ENCODE results near the gene NUDT22.
"Not testable (repeated sequence)": the region's sequence is repeated elsewhere in the genome, so short reads cannot be mapped to it uniquely, and the experiment has no call there.

NUDT22 gene

GRCh38 chr11:64245401-64245796 is 19.3 kb downstream of the NUDT22 start:
- DNase-seq, result no peak

GRCh38 chr11:64245797-64246620 is 19.9 kb downstream of the NUDT22 start:
- DNase-seq, result no peak

DNA sequence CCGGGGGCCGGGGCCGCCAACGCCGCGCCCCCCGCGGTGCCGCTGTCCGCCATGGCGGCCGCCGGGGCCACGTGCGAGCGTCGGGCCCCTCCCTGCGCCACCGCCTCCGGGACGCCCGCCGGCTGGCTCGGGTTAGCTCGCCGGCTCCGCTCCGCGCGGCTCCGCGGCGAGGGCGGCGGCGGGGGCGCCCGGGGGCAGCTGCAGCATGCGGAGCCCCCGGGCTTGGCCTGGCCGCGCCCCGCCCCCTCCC is 20.5 kb downstream of the NUDT22 start:
- not testable (repeated sequence) for DNase-seq

DNA sequence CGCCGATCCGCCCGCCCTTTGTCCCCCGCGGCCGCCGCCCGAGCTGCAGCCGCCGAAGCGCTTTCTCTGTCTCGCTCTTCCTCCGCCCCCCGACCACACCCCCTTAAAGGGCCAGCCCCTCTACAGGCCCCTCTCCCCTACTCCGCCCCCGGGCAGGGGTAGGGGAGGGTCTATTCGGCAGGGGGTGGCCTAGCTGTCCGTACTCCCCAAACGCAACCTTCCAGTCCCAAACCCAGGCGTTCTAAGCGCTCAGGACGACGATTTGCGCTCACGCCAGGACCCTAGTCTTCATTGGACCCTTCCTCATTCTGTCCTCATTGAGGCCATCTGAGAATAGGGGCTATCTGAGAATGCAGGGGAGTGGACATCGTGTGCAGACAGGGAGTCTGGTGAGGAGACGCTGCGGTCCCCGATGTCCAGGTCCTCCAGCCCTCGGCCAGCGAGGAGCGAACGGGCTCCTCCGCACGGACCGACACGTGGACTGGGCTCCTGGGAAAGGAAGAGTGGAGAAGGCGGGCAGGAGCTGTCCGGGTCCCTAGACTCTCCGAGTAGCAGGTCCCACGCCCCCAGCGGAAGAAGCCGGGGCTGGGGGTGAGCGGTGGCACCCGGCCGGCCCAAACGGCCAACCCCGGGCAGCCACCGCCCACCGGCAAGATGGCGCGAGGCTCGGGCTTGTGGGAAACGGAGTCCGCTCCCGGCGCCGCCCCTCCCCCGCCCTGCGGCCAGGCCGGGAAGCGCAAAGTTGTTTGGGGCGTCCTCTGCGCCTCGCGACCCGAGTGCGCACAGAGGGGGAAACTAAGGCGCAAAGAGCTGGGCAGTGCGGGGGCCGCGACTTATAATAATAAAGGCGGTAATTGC is 21.0 kb downstream of the NUDT22 start, which contains the start of gene PPP1R14B:
PPP1R14B (minus strand) TSS at position 73 of the 858 bp plus-strand sequence. CDS start 270 bp downstream, outside the sequence.
- DNase-seq, result no peak

- DNase-seq, result no peak
These were observed 21.9 kb downstream of the NUDT22 start for GRCh38 chr11:64247729-64248531.

DNA sequence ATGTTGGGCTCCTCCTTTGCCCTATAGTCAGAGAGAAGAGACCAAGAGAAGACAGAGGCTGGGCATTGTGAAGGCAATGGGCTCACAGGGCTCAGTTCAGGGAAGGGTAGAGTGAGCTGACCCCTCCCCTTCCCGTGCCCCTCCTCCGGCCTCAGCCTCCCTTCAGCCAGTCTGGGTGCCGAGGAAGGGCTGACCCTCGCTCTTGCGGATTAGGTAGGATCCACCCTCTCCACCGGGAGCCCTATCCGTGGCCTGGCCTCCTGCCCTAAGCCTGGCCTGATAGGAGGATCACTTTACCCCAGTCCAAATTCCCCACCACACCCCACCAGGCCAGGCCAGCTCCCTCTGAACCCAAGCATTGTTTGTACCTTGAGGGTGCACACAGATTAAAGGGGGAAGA is 22.5 kb downstream of the NUDT22 start:
- no peak for DNase-seq

DNA sequence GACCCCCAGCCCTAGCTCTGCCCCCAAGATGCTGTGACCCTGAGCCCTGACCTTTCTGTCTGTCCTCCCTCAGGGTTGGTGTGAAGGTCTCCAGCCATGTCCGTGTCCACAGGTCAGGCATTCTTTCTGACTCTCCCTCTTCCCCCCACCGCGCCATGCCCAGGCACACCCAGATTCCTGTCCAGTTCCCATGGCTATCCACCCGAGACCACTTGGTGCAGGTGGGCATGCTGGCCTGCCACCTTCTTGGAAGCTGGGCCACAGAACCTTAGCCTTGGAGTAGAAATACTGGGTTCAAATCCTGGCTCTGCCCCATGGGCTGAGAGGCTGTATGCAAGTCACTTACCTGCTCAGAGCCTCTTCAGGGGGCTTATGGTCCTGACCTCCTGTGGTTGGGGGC is 23.0 kb downstream of the NUDT22 start:
- DNase-seq, result no peak

GRCh38 chr11:64249563-64250414 is 23.7 kb downstream of the NUDT22 start:
- DNase-seq, result no peak

DNA sequence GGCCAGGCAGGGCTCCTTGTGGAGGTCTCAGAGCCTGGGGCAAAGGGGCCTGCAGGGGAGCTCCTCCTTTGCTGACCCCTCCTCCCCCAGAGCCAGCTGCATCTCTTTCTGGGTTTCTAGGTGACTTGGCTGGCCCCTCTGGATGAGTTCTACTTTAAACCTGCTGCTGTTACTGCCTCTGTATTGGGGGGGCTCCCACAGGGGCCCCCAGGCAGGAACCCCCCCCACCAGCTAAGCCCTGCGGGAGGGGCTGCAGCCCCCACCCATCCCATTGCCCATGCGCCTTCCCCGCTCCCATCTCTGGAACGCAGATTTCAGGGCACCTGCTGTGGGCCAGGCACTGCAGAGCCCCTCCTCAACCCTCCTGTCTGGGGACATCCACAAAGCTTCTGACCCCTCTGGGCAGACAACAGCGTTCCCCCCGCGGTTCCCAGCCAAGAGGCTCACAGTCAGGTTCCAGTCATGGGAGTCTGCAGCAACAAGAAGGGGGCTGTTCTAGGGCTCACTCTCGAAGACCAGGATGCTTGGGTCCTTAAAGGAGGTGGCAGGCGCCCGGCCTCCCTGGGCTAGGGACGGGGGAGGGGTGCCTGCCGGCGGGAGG is 24.4 kb downstream of the NUDT22 start:
- DNase-seq, result no peak

- DNase-seq, result no peak
These were observed 25.1 kb downstream of the NUDT22 start, which contains the start of gene PLCB3 for GRCh38 chr11:64251016-64251752. PLCB3 (plus strand) TSS chr11:64251530; CDS start chr11:64251650, 120 bp downstream.

GRCh38 chr11:64251753-64252002 is 25.6 kb downstream of the NUDT22 start:
- no peak for DNase-seq

DNA sequence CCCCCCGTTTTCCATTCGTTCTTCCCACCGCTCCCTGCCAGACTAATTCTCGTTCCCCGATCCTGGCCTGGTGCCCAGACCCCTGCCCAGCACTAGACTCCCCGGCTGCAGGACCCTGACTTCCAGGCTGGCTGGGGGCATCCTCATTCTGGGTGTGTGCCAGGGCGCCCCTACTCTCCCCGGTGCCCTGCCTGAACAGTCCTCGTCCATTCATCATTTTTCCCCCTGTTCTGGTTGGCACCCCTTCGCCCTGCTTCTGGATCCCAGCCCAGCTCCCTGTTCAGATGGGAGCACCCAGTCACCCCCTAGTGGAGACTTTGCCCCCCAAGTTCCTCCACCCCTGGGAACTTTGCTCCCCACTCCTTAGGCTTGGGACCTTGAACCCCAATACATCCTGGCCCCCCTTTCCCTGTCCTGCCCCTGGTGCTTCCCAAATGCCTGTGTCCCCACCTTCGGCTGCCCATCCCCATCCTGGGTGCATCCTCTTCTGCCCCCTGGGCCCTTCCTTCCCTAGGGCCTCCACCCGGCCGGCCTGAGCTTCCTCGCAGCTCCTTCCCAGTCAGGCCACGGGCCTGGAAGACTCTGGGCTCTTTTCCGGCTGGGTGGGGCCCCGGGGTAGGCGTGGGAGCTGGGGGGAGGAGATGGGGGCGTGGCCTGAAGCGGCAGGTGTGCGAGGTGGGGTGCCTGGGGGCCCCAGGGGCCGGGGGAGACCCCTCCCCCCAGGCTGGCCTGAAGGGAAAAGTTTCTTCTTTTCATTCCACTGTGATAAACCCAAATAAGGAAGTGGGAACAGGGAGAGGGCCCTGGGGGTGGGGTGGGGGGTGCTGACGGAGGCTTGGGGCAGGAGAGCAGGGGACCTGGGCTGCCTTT is 26.2 kb downstream of the NUDT22 start:
- DNase-seq, result no peak

DNA sequence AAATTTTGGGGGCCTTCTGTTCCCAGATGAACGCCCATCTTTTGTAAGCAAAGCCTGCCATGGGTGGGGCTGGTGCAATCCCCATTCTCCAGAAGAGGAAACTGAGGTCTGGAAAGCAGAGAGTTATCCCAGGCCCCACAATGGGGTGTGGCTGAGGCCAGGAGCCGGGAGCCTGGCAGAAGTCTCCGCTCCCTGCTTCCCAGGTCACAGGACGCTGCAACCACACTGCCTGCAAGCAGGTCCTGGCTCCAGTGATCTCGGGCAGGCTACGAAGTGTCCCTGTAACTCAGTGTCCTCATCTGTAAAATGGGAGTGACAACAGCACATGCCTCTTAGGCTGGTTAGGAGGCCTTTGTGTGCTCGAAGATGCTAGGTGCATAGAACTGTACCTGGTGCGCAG is 27.0 kb downstream of the NUDT22 start:
- no peak for DNase-seq

GRCh38 chr11:64253481-64253880 is 27.4 kb downstream of the NUDT22 start:
- no peak for DNase-seq

GRCh38 chr11:64254326-64254725 is 28.3 kb downstream of the NUDT22 start:
- no peak for DNase-seq

DNA sequence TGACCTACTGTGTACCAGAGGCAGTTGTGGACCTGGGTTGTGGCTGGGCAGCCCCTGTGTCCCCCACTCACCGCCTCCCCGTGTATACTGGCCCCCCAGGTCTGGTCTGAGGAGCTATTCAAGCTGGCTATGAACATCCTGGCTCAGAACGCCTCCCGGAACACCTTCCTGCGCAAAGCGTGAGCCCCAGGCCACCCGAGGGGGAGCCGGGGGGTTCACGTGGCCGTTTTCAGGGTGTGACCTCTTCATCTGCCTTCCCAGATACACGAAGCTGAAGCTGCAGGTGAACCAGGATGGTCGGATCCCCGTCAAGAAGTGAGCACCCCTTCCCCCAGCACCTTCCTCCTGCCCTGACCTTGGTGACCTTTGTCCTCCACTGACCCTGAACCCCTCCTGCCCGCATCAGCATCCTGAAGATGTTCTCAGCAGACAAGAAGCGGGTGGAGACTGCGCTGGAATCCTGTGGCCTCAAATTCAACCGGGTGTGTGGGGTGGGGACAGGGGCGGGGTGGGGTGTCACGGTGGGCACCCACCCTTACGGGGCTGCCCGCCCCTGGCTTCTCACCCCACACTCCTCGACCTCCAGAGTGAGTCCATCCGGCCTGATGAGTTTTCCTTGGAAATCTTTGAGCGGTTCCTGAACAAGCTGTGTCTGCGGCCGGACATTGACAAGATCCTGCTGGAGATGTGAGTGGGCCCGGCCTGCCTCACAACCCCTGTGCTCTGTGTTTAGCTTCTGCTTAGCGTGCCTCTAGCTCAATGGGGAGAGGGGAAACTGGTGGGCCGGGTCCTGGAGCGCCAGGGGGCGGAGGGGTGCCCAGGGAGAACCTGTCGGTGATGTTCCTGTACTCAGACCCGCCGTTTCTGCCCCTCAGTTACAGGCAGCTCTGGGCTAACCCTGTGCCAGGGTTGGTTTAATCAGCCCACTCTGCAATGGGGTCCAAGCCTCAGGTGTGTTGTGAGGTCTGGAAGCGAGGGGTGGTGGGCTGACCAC is 29.4 kb downstream of the NUDT22 start:
- DNase-seq, result no peak

DNA sequence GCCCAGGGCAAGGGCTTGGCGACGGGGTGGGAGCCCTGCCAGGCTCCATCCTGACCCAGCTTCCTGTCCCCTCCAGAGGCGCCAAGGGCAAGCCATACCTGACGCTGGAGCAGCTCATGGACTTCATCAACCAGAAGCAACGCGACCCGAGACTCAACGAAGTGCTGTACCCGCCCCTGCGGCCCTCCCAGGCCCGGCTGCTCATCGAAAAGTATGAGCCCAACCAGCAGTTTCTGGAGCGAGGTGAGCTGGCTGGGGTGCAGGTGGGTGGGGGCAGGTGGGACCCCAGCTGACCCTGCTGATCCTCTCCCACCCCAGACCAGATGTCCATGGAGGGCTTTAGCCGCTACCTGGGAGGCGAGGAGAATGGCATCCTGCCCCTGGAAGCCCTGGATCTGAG is 30.2 kb downstream of the NUDT22 start:
- no peak for DNase-seq

- DNase-seq, result no peak
These were observed 32.3 kb downstream of the NUDT22 start for GRCh38 chr11:64258356-64258755.

DNA sequence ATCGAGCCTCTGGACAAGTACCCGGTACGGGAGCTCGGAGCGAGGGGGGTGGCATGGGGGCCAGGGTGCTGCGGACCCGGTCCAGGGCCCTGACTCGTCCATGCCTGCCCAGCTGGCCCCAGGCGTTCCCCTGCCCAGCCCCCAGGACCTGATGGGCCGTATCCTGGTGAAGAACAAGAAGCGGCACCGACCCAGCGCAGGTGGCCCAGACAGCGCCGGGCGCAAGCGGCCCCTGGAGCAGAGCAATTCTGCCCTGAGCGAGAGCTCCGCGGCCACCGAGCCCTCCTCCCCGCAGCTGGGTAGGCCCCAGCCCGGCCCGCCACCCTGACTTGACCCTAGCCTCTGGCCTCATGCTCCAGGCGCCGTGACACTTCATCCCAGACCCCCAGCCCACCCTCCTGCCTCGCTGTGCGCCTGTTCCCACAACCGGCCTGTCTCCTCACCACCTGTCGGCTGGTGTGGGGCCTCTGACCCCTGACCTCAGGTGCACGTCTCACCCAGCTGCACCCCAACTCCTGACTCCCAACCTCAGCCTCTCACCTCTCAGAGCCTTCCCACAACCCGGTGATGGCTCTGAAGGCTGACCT is 33.0 kb downstream of the NUDT22 start:
- no peak for DNase-seq

All from NCI-H2081 treated with DMSO at 0.1 percent for 48 hours (cell line).